T-helper 2 cell (primary cell): ENCODE data around the gene SPATA1.
"Not testable (repeated sequence)": the region's sequence is repeated elsewhere in the genome, so short reads cannot be mapped to it uniquely, and the experiment has no call there.

Experiments used
- DNase-seq, 5 experiments: peaks; one replicate each; pipeline versions ENCODE4 v3.0.0 to v3.0.0-alpha.2; 2012 to 2022
- total RNA-seq, 2 donors: gene quantifications; one replicate each; lab custom pipeline; 2026; lab: John Stamatoyannopoulos, UW

SPATA1 gene, protein sequence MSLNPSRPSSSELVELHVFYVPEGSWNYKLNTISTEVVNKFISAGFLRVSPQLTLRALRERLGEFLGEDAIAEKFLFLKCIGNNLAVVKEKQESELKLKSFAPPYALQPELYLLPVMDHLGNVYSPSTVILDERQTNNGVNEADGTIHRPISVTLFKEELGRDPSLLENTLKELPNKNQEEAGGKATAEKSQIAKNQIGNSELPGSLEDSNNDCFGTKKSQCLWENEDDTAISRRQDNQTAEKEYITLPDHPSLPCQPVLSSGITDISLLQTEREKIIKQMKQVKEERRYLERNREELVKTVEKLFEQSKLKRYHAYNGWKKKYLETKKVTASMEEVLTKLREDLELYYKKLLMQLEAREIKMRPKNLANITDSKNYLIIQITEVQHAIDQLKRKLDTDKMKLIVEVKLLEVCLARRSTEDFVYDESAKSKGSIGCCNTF
- 1.2 to 2.2 reads per million in 2 donors for total RNA-seq

DNA sequence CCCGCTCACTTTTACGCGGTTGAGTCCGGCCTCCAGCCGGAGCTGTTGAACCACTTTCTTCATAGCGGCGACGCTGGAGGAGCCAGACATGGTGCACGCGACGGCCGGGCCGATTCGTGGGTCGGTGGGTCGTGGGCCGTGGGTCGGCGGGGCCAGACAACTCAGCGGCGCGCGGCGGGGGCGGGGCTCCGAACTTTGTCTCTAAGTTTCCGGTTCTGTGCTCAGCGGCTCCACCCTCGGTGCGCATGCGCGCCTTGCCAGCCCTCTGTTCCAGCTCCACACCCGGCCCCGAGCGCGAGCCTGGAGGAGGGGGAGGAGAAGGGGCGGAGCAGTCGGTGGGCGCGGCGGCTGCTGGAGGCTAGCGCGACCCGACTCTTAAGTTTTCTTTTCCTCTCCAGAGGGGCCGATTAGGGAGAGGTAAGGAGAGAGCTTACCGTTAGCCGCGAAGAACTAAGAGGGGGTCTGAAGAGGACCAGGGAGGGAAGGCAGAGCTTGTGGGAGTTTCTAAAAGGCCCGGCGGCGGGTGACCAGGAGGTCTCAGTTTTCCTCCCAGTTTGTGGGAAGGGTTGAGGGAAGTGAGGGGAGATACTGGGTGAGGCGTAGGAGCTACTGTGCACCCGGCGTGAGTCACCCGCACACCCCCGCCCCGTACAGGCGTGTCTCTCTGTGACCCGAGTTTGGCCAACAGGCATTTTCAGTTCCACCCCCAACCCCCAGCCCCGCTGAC lies at the start of gene SPATA1, which contains the start of gene GNG5:
Gene SPATA1, plus strand, starts transcription at position 385 of the 727 bp plus-strand sequence. CDS start 9,974 bp downstream, outside the sequence.
Gene GNG5, minus strand, starts transcription at position 580 of the 727 bp plus-strand sequence. Its CDS starts 490 bp downstream, at position 90.
- peak; percentile 96 to 98 (median 97) for DNase-seq

DNA sequence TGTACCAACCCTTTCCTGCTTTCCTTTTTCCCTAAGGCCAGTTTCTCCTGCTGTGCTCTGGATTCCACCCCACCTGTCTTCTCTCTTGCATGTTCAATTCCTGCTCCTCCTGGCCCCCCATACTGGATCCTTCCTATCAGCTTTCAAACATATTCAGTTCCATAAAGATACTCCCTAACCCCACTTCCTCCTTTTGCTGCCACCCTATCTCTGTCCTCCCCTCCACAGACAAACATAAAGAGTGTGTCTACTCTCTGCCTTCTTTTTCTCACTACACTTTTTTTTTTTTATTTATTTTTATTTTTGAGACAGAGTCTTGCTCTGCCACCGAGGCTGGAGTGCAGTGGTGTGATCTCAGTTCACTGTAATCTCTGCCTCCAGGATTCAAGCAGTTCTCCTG lies 44.1 kb upstream of the SPATA1 start:
- no peak for DNase-seq

DNA sequence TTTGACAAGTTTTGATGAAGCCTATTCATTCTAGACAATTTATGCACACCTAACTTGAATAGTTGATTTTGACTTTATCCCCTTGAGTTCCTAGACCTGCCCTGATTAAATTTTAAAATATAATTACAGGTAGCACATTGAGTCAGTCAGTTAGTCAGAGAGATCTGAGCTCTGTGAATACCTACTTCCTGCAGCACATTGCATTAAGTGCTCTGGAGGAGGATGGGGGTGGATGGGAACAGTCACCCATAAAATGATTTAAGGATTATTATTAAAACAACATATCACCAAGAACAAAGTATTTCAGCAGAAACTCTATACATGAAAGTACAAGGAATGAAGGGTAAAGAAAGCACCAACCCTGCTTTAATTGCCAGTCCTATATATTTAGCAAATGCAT lies 38.9 kb upstream of the SPATA1 start:
- DNase-seq: no peak

DNA sequence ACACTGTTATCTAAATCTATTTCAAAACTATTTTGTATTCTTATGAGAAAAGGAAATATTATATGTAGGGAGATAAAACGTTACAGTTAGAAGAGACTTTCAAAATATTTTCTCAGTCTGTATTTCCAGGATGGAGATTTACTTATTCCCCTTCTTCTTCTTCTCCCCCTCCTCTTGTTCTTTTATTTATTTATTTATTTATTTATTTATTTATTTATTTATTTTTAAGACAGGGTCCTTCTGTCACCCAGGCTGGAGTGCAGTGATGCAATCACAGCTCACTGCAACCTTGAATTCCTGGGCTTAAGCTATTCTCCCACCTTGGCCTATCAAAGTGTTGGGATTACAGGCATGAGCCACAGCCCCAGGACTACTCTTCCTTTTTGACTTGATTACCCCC lies 30.0 kb upstream of the SPATA1 start:
- no peak for DNase-seq

DNA sequence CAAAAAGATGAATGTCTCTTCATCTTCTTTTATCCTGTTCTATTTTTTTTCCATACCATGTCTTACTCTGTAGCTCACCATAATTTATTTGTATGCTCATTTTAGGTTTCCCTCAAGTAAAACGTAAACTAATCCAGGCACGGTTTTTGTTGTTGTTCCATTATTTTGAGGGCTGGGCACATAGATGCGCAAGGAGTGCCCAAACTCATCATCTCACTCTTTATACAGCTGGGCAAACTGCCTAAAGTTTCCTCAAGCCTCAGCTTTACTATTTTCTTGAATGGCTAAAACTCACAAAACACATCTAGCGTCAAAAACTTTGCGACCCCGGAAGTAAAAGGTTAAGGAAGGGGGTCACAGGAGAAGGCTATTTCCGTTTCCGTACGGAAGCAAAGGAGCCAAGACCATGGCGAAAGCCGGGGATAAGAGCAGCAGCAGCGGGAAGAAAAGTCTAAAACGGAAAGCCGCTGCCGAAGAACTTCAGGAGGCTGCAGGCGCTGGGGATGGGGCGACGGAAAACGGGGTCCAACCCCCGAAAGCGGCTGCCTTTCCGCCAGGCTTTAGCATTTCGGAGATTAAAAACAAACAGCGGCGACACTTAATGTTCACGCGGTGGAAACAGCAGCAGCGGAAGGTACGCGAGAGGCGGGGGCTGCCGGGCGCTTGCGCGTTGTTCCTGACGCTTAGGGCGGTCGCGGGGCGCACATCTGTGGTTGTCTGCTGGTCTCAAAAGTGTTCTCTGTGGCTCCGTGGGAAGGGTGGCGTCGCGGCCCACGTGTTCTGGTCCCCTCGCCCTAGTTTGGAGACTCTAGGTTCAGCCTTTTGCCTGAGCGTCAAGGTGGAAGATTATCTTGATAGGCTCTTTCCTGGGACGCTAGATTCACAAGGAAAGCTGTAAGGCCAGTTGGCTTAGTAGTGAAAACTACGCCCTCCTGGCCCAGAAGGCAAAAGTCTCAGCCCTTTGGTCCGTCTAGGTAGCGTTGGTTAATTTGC lies 27.0 kb upstream of the SPATA1 start, which contains the start of gene RPF1:
Gene RPF1, plus strand, starts transcription at position 391 of the 993 bp plus-strand sequence. Its CDS starts 16 bp downstream, at position 407.
- DNase-seq: peak; percentile 48 to 91 (median 73)

DNA sequence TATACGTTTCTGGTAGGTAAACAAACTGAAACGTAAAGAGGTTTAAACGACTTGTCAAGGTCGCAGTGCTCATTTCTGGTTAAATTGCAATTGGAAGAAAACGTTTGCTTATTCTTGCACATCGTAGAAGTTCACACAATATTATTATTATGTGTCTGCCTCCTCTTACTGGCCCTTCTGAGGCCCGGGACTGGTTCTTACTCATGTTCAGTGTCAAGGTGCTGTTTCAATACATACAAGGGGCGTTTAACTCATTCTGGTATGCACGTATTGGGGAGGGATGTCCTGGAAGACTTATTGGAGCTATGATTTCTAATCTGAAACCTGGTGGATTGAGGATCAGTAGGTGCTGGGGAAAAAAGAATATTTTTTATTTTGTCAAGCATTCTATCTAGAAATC lies 26.2 kb upstream of the SPATA1 start:
- DNase-seq: peak in 1 of 5 experiments; percentile 18

DNA sequence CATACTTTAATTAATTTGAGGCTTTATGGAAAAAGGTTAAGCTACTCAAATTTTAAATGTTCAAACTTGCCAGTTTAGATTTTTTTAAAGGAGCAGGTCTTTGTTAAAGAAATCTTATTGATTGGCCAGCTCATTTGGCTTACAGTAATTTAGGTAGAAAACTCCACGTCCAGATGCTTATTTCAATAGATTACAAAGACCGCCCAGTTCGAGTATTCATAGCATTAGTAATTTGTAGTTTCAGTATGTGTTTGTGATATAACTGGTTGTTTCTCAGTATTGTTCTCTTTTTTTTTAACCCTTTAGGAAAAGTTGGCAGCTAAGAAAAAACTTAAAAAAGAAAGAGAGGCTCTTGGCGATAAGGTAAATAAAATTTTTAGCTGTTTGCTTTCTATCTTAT lies 25.5 kb upstream of the SPATA1 start:
- DNase-seq: peak in 1 of 5 experiments; percentile 26

DNA sequence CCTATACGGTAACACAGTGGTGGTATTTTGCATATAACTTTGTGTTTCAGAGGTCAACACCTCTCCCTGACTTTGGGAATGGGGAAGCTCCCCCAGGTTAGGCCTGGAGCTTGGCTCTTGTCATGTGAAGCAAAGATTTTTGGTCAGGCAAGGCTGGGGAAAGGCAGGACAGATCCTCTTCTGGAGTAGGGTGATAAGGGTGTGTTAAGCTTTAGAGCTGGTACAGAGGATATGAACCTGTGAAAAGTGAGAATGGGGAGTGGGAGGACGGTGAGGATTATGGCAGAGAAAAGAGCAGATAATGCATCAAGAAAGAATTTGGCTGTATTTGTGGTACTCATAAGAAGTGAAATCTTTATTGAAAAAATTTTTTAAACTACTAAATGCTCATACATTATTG lies 24.9 kb upstream of the SPATA1 start:
- DNase-seq: no peak

DNA sequence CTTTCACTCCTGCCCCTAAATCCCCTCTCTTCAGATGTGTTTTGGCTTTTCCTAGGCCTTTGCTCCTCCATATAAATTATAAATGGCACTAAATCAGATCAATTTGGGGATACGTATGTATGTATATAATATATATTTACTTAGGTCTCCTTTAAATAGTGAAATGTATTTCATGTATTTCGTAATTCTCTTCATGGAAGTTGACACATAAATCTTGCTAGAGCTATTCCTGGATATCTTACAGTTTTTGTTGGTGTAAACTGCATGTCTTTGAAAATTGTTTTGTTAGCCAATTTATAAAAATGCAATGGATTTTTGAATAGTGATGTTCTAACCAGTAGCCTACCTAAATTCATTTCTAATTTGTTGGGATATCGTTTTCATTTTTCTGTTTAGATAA lies 18.1 kb upstream of the SPATA1 start:
- DNase-seq: no peak

DNA sequence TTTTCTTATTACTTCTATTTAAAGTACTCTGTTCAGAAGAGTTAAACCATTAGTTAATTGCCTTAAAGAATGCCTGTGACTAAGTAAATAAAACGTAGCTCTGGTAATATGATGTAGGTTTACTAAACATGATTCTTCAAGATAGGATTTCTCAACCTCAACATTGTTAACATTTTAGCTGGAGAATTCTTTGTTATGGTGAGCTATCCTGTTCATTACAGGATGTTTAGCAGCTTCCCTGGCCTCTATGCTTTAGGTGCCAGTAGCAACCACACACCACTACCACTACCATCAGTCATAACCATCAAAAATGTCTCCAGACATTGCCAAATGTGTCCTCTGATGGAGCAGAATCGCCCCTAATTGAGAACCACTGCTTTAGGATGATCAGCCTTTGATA lies 16.4 kb upstream of the SPATA1 start:
- no peak for DNase-seq

DNA sequence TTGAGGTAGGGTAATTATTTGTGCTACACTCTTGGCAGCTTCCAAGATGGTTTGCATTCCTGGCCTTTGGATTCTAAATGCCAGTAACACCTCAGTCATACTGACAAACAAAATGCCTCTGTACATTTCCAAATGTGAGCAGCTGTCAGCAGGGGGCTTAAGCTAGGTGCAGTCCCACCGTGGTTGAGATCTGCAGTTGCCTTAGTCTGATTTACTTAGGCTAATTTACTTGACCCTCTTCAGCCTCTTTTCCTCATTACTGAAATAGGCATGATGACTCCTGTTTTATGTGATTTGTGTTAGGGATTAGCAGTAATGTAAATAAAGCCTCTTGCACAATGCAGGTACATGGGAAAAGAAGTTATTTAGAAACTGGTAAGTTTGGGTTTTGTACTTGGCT lies 13.5 kb upstream of the SPATA1 start:
- DNase-seq: no peak

DNA sequence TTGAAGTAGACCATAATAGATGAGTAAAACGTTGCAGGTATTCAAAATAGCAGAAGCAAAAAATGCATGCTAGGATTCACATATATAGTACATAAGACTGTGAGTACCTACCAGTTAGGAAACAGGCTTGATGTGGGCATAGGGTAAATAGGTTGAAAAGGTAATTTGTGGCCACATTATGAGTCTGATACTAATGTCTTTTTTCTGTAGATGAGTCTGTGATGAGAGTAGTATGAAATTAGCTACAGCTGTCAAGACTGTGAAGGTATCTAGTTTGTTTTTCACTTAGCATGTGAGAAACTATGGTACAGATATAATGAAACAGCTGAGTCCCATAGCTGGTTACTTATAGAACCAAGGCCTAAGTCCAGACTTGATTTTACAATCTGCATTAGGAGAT lies 12.4 kb upstream of the SPATA1 start:
- no peak for DNase-seq

DNA sequence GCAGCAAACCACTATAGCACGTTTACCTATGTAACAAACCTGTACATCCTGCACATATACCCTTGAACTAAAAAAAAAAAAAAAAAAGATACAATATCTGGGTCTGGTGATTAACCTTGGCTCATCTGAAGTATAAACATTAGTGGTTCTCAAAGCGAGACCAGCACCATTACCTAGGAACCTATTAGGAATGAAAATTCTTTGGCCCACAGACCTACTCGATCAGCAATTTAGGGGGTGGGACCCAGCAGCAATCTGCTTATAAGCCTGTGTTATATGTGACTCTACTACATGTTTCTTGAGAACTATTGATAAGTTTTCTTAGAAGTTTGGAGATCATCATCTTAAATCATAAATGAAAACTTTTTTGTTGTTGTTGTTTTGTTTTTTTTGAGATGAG lies 9.7 kb upstream of the SPATA1 start:
- no peak for DNase-seq

DNA sequence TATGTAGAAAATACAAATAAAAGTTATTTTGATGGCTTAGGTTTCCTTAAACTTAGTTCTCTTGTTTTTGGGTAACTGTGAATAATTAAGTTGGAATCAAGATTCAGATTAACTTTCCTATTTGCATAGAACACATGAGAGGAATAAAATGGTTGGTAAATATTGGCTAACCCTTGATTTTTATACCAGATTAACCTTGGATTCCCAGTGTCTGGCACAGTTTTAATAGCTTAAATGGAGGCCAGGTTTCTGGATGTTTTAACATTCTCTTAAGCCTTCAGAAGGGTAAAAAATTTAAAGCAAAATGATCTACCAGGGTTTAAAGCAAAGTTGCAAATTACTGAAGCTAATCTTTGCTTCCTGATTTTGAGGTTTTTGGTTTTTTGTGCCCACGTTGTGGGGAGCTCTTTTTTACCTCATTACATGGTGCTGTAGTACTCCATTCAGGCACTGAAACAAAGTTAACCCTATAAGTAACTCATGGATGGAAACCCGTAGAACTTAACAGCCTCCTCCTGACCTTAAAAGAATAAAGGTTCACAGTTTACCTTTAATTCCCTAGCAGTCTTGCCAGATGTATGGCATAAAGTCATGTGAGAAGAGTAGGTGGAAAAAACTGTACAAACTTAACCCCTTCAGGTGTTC lies 8.4 kb upstream of the SPATA1 start:
- peak in 1 of 5 experiments; percentile 23 for DNase-seq

DNA sequence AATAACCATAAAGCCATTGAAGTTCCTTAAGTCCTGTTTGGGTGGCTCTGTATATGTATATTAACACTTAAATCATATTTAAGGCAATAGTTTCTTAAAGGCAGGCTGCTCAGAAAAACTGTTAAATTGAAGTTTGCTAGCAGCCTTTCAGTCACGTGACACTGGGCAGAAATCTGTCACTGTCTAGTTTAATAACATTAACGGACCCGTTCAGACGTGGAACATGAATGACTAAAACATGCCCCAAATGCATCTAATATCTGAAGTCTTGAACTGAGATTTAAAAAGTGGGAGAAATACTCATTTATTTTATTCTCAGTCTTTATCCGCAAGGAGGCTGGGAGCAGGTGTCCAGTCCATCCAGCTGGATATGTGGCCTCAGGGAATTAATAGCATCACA lies 3.3 kb upstream of the SPATA1 start:
- DNase-seq: no peak

DNA sequence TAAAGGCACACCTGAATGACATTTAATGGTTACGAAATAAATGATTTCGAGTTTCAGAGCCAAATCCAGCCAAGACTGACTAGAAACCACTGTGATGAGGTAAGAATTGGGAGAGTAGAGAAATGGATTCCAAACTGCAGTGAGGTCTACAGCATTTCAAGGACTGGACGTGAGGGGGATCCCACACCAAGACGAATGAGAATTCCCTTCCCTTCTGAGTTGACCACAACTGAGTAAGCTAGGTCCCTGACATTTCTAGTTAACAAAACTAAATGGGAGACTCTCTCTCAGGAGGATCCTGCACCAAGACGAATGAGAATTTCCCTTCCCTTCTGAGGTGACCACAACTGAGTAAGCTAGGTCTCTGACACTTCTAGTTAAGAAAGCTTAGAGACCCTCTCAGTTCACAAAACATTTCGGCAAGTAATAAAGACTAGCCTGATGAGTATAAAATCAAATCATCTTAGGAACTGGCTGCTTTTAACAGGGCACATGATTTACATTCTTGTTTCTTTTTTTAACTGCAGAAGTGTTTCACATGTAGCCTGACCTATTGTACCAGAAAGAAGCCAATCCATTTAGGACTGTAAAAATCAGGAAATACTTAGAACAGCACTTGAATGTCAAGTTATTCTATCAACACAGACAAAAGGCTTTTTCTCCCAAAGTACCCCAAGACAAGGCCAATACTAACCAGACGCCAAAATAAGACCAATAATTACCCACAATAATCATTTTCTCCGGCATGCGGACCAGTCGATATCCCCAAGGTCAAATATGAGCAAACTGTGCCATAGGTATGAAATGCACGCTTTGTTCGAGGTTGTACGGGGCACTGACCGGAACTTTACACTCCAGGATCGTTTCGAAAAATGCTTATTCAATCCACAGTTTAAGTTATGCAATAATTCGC lies 1.4 kb upstream of the SPATA1 start:
- DNase-seq: peak in 1 of 5 experiments; percentile 15

DNA sequence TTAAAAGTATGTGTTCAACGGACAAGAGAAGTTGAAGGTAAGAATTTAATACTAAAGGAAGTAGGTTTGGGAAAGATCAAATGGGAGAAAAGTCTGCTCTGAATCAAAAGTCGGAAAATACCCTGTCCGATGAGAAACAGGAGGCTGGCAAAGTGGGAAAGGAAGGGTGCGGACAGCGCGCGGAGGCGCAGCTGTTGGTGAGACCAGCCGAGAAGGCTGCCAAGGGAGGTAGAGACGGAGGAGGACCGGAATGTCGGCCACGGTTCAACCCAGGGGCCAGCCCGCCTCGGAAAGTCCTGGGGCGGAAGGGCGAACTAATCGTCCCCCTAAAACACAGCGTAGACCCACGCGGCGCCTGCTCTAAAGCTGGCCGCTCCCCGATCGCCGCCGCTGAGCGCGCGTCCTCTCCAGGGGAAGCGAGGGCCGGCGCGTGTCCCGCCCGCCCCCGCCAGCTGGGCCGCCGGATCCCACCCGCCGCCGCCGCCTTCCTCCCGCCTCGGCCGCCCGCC lies 639 bp upstream of the SPATA1 start:
- DNase-seq: peak in 1 of 5 experiments; percentile 6

DNA sequence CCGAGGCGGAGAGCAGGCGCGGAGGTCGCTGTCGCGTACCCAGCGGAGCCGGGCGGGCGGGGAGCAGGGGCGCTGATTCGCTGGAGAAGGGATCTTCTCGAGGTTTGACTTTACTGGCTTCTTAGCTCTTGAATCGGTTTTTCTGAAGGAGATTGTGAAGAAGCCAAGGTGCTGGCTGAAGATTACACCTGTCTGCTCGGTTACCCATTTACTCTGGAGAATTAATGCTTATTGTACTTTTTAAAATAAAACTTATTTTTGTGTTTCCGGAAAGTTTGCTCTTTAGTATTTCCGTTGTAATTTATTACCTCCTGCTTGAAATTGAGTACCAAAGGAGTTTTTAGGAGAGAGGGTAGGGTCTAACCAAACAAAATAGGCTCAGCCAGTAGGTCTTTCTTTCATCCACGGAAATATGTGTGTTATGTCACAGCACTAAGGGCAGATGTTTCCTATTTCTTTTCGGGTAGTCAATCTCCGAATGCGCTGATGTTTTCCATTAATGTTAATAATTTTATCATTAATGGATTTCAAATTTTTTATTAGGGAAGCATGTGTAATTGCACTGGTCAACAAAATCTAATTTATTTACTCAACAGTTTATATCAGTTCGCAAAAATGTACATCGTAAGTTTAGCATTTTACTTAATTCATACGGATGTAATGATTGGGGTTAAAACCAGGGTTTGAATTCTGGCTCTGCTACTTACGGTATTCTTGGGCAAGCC lies 705 bp downstream of the SPATA1 start:
- DNase-seq: no peak

DNA sequence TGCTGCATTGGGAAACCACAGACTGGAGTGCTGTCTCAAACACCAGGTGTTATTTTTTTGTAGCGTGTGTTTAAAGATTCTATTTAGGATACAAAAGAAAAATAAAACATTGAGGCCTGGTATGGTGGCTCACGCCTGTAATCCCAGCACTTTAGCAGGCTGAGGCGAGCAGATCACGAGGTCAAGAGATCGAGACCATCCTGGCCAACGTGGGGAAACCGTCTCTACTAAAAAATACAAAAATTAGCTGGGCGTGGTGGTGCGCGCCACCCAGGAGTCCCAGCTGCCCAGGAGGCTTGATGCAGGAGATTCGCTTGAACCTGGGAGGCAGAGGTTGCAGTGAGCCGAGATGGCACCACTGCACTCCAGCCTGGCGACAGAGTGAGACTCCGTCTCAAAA lies 1.7 kb downstream of the SPATA1 start:
- not testable (repeated sequence) for DNase-seq

DNA sequence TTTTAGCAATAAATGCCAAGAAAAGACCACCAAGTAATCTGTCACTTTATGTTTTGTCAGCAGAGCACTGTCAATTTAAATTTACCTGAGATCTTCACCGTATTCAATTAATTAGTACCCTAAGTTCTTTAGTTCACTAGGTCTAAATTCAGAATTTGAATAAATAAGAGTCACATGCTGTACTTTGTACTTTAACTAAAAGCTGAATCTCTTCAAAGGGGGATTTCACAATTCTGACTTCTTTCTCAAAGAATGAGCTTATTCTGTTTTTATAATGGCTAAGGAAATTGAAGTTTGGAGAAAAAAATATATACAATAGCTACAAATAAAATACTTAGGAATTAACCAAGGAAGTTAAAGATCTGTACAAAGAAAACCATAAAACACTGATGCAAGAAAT lies 2.3 kb downstream of the SPATA1 start:
- DNase-seq: no peak
